ENCODE data around the gene P3R3URF.

The P3R3URF gene

DNA sequence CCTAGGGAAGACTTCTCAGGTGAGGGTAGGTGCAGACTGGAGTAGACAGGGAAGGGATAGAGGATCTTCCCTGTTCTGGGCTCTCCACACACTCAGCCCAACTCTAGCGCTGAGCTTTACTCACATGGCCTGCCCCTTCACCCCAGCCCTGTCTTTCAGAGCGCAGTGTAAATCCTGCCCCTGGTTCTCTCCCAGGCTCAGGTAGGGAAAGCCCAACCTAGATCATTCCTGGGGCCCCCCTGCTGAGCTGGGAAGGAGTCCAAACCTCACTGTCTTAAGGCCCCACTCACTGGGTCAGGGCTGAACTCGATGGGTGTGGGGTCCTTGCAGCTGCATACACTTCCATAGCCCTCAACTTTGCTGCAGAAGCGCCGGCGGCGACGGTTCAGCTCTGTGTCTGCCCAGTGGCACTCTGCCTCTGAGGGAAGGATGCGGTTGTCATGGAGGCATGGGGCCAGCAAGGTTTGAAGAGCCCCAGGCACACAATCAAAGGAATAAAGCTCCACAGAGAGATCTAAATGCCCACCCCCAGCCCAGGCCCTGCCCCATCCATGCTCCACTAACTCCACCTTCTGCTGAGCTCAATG, 17.8 kb upstream of the P3R3URF start:
- DNase-seq: no peak

DNA sequence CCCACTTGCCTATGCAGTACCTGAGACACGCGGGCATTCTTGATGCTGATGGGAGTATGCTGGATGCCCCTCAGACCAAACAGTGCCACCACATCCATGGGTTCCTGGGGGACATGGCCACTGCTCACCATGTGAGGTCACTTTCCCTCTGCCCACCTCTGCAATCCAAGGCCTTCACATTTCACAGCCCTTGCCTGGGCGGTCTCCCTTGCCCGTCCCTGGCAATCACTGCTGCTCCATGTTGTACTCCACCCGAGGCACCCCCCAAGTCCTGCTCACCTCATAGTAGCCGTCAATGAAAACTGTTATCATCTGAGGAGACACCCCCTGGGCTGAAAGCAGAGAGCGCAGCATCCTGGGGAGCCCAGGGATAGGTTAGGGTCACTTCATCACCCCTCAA, 17.0 kb upstream of the P3R3URF start:
- no peak for DNase-seq

DNA sequence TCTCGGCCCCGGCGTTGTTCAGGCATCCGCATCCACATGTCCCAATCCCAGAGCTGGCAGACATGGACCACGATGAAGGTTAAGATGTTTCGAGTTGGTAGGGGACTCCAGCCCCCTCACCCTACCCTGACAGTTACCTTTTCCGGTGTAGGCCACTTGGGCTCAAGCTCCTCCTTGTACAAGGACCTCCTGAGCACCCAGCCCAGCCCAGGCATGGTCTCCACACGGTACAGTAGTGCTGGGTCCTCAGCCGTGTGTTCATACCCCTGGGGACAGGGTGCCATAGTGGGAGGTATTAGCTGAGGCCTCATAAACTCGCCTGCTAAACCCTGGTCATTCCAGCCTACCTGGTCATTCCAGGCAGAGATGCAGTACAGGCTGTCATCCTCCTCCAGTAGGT, 15.9 kb upstream of the P3R3URF start:
- DNase-seq: no peak

DNA sequence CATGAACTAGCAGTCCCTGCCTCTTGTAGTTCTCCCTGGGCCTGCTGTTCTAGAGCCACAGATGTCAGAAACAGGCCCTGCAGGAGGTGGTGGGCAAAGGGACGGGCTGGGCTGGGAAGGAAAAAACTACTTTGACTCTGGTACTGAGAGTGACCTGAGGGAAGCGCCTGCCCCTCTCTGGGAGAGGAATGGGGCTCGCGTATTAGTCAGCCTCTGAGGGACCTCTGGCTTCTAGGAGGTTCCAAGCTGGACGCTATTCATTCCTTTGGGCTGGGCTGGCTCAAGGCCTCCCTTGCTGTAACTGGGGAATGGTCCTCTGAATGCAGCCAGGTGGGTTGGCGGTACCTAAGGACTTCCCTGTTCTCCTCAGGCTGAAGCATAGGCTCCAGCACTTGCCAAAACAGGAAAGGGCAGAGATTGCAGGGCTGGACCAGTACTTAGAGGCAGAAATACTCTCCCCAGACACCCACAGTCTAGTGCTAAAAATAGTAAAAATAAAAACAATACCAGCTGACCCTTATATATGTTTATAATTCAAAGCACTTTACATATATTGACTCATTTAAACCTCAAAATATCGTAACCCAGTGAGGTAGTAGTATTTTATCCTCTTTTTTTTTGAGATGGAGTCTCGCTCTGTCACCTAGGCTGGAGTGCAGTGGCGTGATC, 14.9 kb upstream of the P3R3URF start:
- DNase-seq: no peak

DNA sequence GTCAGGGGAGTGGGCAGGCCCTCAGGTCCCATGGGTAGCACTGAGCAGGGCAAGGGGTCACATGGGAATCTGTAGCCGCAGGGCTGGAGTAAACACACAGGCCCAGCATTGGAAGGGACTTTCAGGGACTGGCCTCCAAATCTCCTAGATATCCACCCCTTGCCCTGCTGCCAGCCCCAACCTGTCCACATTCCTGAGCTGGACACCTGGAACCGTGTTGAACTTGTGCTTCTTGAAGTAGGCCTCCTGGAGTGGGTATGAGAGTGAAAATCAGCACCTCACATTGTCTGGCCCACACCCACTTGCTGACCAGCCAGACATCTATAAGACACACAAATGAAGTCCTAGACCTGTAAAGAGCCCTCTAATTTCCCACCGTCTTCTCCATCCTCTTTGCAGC, 14.3 kb upstream of the P3R3URF start:
- DNase-seq: no peak

DNA sequence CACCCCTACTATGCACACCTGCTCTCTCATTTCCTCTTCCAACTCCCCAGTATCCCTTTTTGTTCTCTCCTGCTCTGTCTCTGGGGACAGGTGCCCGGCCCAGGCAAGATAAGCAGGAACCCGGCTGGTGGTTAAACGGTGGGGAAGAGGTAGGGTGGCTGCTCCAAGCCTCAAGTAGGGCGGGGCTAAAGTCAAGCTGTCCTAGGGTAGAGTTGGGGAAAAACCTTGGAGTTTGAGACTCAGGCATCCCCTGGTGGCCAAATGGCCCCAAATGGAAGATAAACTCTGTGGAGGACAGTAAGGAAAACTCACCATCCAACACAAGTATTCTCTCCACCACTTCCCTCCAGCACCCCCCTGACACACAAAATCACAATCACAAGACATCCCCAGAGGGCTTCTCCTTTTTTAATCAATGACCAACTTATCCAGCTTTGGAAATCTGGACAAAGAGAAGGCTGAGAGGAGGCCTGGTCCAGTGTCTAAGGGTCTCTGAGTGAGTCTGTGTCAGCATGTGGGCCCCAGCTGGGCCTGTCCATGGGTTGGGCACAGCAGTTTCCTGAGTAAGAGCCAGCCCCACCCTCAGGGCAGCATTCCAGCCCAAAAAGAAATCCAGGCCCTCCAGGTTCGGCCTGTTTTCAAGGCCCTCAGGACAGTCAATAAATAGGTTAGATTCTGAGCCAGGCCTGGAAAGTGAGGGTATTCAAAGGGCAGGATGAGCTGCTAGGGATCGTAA, 12.2 kb upstream of the P3R3URF start:
- DNase-seq: no peak

DNA sequence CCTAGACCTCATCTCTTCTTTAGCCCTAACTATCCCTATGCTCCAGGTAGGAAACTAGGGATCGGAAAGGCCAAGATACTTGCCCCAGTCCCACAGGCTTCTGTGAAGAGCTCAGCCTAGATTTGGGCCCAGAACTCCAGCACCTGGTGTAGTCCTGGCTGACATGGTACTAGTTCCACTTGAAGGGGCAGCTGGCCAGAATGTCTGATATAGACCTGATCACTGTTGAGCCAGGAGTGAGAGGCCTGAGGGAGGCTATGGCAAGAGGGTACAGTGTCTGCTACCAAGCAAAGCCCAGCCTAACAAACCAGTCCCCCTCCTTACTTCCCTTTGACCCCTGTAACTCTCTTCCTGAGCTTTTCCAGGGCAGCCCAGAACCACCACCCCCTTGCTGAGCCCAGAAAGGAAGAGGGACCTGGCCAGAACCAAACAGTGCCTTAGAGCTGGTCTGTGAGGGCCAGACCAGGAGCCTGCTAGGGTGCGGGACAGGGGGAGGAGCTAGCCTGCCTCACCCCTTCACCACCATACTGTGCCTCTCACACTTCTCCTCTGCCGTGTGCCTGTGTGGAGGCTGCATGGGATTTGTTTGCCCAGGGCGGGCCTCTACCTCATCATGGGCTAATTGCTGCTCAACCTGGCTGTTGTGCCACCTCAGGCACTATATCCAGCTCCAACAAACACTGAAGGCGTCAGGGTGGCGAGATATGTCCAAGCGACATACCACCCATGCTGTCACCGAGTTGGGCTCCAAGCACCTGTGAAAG, 11.0 kb upstream of the P3R3URF start:
- no peak for DNase-seq

DNA sequence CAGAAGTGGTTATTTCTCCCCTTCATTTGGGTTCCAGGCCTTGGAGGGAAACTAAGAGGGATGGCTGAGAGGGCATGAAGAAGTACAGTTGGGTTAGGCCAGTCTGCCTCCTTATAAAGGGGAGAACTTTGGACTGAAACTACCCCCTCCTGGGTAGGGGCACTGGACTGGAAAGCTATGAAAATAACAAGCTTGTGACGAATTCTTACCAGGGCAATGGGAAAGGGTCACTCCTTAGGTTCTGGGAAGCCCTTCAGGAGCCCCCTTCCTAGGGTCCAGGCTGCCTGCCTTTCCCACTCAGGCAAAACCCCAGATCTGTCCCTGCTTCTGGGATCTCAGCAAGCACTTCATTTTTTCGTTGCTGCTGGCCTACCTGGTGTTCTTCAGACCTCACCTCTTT, 9.8 kb upstream of the P3R3URF start:
- no peak for DNase-seq

DNA sequence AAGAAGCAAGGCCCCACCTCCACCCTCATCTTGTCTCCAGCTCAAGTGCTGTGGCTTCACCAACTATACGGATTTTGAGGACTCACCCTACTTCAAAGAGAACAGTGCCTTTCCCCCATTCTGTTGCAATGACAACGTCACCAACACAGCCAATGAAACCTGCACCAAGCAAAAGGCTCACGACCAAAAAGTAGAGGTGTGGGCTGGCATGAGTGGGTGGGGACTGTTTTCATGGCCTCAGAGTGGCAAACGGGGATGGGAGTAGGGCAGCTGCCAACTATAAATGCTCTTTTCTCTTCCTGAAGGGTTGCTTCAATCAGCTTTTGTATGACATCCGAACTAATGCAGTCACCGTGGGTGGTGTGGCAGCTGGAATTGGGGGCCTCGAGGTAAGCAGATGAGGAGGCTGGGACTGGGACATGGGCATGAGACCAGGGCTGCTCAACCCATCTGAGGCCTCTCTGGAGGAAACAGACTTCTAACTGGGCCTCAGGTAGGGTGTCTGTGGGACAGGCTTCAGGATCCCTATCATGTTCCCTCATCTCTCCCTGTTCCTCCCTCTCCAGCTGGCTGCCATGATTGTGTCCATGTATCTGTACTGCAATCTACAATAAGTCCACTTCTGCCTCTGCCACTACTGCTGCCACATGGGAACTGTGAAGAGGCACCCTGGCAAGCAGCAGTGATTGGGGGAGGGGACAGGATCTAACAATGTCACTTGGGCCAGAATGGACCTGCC, 8.8 kb upstream of the P3R3URF start:
- DNase-seq: peak in 1 of 2 donors; percentile 56

DNA sequence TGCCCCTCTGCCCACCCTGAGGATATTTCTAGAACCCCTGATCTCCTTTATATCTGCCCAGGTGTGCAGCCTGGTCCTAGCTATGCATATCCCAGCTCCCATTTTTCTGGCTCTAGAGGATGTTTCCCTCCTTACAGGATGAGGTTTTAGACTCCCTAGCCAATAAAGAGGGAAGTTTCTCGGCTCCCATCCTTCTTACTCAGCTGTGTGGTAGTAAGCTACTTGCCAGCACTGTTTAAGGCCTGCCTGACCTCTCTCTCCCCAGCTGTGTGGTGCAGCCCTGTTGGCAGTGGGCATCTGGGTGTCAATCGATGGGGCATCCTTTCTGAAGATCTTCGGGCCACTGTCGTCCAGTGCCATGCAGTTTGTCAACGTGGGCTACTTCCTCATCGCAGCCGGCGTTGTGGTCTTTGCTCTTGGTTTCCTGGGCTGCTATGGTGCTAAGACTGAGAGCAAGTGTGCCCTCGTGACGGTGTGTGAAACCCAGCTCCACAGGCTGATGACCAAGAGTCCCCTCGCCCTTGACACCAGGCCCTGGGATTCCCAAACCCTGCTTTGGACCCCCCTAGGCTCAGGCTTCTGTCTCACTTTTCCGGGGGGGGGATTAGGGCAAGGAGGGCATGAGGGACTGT, 7.8 kb upstream of the P3R3URF start:
- DNase-seq: peak in 1 of 2 donors; percentile 42

DNA sequence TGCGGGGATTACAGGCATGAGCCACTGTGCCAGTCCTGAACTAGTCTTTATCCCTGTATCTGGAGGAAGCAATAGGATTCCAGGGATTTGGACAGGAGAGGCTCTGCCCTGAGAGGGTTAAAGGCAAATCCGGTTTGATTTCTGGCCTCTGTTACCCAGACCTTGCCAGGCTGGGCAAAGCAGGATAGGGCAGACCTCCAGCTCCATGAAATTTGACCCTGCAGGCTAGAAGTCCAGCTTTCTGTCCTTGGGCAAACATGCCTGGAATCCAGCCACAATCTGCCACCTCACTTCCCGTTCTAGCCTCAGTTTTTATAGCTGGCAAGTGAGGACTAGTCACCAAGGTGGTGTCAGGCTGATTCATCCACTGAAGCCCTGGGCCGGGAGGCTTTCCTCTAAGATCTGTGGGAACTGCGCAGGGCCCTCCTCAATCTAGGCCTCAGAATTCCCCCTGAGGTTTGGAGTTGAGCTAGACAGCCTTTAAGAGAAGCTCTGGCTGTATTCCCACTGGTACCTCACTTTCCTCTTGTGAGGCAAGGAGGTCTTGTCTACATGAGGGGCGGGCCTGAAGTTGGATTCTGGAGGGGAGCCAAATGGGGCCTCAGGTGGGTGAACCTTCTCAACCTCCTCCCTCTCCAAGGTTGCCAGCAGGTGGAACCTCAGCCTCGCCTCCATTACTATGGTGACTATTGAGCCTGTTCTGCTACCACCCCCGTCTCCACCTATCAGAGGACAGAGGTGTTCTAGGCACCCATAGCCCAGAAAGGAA, 7.0 kb upstream of the P3R3URF start:
- DNase-seq: peak in 1 of 2 donors; percentile 52

DNA sequence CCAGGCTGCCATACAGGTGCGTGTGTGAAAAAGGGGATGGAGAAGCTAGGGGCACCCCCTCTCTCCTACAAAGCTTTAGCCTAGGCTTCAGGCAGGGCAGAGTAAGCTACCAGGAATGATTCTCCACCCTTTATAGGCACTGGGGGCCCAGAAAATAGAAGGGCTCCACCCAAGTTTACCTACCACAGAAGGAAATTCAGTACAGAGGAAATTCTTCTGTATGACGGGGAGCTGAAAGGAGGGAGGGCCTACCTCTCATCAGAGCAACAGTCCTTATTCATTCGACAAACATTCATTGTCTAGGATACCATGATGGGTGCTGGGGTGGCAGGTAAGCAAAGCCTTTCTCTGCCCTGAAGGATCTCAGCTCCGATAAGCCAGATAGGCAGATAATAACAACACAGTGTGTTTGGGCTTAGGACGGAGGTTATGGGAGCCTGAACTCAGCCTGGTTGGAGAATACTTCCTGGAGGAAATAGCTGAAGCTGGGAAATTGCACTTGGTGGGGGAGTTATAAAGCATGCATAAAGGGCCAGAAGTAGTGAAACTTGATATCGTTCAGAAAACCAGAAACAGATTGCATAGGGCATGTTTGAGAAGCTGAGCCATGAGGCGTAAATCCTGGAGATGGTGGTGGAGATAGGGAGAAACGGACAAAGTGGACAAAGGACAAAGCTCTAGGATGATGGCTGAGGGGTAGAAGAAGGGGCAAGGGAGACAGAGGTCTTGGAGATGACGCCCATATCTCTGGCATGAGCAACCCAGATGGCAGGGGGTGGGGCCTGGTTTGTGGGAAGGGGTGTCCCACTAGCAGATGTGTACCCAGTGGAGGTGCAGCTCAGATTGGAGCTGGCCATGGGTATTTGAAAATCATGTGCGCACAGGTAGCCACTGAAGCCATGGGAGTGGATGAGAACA, 5.3 kb upstream of the P3R3URF start:
- no peak for DNase-seq

DNA sequence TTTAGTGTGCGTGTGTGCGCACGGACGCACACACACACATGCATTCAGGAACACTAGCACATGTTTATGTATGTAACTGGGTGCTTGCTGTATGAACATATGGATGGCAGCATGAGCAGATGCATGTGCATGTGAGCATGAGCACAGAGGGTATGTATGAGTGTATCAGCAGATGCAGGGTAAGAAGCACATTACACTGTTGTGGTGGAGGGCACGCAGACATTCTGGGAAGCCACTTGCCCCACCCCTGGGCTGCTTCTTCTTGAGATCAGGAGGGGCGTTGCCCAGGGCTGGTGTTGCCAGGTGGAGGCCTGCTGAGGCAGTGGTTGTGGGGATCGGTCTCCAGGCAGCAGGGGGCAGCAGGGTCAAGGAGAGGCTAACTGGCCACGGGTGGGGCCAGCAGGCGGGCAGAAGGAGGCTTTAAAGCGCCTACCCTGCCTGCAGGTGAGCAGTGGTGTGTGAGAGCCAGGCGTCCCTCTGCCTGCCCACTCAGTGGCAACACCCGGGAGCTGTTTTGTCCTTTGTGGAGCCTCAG, 3.9 kb upstream of the P3R3URF start:
- peak in 1 of 2 donors; percentile 23 for DNase-seq

DNA sequence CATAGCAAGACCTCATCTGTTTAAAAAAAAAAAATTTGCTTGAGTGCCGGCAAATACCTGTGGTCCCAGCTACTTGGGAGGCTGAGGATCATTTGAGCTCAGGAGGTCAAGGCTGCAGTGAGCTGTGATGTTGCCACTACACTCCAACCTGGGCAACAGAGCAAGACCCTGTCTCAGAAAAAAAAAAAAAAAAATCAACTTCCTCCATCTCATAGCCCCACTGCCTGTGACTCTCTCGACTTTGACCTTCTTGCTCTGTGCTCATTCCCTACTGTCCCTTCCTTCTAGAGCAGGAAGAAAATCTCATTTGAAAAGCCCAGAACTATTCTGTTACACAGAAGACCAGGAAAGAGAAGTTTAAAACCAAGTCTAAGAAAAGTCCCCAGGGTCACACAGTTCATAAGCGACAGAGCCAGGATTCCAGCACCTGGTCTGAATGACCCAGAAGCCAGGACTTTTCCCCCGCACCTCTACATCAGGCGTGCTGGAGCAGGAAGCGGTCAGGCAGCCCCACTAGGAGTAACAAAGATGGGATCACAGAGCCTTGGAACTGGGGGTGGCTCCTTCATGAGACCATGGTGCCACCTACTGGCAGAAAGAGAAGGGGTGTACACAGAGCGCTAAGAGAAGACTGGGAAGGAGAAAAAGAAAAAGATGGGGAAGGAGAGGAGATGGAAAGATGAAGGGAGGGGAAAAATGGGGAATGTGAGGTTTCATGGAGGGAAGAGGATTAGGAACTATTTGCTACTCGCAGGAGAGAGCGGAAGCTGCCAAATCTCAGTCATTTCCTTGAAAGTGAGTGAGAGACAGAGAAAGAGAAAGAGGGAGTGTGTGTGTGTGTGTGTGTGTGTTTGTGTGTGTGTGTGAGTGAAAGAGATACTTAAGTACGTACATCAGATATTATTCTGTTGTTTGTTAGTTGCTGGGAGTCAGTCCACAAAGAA, 3.1 kb upstream of the P3R3URF start:
- DNase-seq: peak; percentile 51 to 88

DNA sequence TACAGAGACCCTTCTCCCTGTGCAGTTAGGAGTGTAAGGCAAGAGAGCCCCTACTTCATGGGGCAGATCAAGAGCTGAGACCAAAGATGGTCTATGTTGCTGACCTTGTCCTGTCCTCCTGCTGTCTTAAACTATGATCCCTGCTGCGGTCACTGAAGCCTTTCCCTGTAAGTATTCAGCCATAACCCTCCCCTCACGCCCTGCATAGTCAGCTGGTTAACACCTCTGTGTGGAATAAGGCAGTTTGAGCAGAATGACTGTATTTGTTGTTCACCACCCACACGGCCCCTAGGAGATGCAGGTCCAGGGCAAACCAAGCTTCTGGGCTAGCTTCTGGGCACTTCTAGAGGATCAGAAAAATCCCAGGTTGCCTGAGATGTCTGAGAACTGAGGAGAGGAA, 1.0 kb downstream of the P3R3URF start:
- no peak for DNase-seq

DNA sequence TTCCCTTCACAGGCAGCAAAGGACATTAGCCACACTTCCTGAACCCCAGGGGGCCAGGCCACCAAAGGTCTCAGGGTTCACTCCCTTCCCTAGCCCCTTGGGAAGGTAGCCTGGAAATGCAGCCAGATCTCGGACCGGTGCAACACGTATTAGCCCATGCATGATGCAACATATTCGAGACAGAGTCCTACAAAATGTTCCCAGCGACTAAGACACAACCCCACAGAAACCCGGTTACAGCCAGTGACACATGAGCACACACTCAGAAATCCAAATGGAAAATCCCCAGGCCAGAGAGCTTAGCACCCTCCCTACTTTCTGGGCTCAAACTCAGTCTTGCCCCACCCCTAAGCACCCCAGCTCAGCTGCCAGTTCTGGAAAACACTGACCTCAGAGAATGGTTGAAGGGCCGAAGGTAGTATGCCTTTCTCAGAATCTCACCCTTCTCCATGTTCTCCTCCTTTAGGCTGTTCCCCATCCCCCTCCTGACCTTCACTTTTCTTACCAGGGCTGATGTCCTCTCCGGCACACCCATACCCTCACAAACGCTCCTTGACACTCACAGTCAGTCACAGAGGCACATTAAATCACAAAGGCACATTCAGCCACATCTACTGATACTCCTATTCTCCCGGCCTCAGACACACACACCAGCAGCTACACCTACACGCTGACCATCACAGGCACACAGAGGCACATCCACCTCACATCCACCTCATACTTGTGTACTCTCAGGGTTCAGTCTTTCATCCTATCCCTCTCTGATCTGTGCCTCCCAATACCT, 1.6 kb downstream of the P3R3URF start, which contains the start of gene TSPAN1:
Gene TSPAN1 (plus strand): TSS at position 640 of the 784 bp plus-strand sequence. CDS start 6,021 bp downstream, outside the sequence.
- no peak for DNase-seq

DNA sequence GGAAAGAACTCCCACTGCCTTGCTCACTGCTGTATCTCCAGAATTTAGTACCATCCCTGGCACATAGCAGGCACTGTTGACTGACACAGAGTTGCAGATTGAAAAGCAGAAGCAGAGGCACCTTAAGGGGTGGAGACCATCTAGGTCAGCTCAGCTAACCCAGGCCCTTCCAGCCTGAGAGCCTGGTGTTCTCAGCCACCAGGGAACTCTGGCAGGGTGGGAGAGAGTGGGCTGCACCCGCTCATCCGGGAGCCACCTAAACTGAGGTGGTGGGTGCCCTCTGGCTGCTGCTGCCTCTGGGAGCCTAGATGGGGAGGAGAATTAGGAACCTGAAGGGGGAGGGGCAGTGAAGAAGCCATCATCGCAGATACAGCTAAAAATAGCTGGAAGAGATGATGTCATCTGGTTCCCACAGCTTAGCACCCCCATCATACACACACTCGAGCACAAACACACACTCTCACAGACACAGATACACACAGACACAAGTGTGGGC, 2.9 kb downstream of the P3R3URF start:
- DNase-seq: no peak

DNA sequence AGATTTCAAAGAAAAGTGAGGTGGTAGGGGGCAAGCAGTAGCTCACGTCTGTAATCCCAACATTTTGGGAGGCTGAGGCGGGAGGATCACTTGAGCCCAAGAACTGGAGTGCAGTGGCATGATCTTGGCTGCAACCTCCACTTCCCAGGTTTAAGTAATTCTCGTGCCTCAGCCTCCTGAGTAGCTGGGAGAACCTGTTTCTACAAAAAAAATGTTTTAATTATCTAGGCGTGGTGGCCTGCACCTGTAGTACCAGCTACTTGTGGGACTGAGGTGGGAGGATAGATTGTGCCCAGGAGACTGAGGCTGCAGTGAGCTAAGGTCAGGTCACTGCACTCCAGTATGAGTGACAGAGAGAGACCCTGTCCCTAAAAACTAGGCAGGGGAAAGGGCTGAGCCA, 4.0 kb downstream of the P3R3URF start:
- DNase-seq: no peak
